Caco-2 (cell line): ENCODE data around the gene ELAVL1. TPM values are rescaled to one million over a fixed set of nuclear protein-coding genes. Genes with fewer than 3 reads are reported as not detected.

ENCODE experiments used
- BruUV-seq: library from RNA; stranded (reverse); fragments of 400-500 nt; replicated peaks from 2 replicates; lab custom pipeline; 2021; lab: Mats Ljungman, UMichigan
- CTCF ChIA-PET: fragments of 300-600 bp; sonication (Branson Sonifier 250); formaldehyde crosslinking; loops from one replicate; lab custom pipeline; 2022; ENCODE audit warnings: antibody characterized with exemption; lab: Charles Lee
- POLR2A ChIA-PET: fragments of 300-600 bp; sonication (Branson Sonifier 250); formaldehyde crosslinking; loops from one replicate; lab custom pipeline; 2022; ENCODE audit warnings: antibody characterized with exemption; lab: Charles Lee
- DNase-seq, 2 experiments: peaks; one replicate each; pipeline versions ENCODE4 v3.0.0 to v3.0.0-alpha.2; 2020 to 2022
- H3K27me3 ChIP-seq: replicated peaks from 2 replicates; pipeline ENCODE4 v1.6.0; 2011; ENCODE audit warnings: low read length; ENCODE audit not compliant: control insufficient read depth, insufficient read depth
- H3K36me3 ChIP-seq: 2 replicates; pipeline ENCODE4 v1.5.1; 2011; ENCODE audit warnings: low read length; ENCODE audit not compliant: control insufficient read depth, insufficient read depth
- H3K4me1 ChIP-seq: fragments of 250-450 bp; sonication (Bioruptor Pico); 2 replicates; pipeline ENCODE4 v1.5.1; 2020; ENCODE audit warnings: mild to moderate bottlenecking
- H3K4me3 ChIP-seq: 2 replicates; pipeline ENCODE4 v1.5.1; 2011; ENCODE audit warnings: low read depth, mild to moderate bottlenecking, control low read depth, low read length
- H3K9me3 ChIP-seq: fragments of 250-450 bp; sonication (Bioruptor Pico); 2 replicates; pipeline ENCODE4 v1.5.1; 2020; ENCODE audit warnings: mild to moderate bottlenecking, moderate library complexity
- H3K27ac Mint-ChIP-seq: one replicate; pipeline ENCODE4 v1.8.0; 2022; ENCODE audit warnings: mixed read lengths; ENCODE audit not compliant: unreplicated experiment
- H3K27me3 Mint-ChIP-seq: one replicate; pipeline ENCODE4 v1.8.0; 2022; ENCODE audit warnings: mixed read lengths; ENCODE audit not compliant: insufficient read depth, unreplicated experiment
- H3K36me3 Mint-ChIP-seq: one replicate; pipeline ENCODE4 v1.8.0; 2022; ENCODE audit warnings: mild to moderate bottlenecking, mixed read lengths; ENCODE audit not compliant: insufficient read depth, unreplicated experiment
- H3K4me1 Mint-ChIP-seq: one replicate; pipeline ENCODE4 v1.8.0; 2022; ENCODE audit warnings: low read depth, mixed read lengths; ENCODE audit not compliant: unreplicated experiment
- H3K4me3 Mint-ChIP-seq: one replicate; pipeline ENCODE4 v1.8.0; 2022; ENCODE audit warnings: mild to moderate bottlenecking, moderate library complexity, mixed read lengths; ENCODE audit not compliant: unreplicated experiment
- H3K9me3 Mint-ChIP-seq: one replicate; pipeline ENCODE4 v1.8.0; 2022; ENCODE audit warnings: mixed read lengths; ENCODE audit not compliant: unreplicated experiment
- CTCF ChIP-seq, 2 experiments: fragments of 200-600 bp in 1 of 2; IDR thresholded peaks; 1 replicate in 1 of 2; 2 replicates in 1 of 2; pipeline versions ENCODE4 v1.5.1 to v1.8.0; 2011 to 2022; ENCODE audit warnings: antibody characterized with exemption in 1 of 2, control low read depth in 1 of 2, inconsistent platforms in 1 of 2, low read depth in 1 of 2, low read length in 1 of 2, mild to moderate bottlenecking in 1 of 2, moderate library complexity in 1 of 2; ENCODE audit not compliant: insufficient read depth in 1 of 2, severe bottlenecking in 1 of 2, unreplicated experiment in 1 of 2
- intact Hi-C: fragments of 100-400 bp; cut with micrococcal nuclease; formaldehyde crosslinking; loops from one replicate; pipeline ENCODE4 v1.10.0; 2022; ENCODE audit not compliant: unreplicated experiment
- total RNA-seq: library from RNA; stranded (reverse); gene quantifications from 2 replicates; pipeline ENCODE4 v1.2.3, GENCODE V29; 2022

The ELAVL1 gene
- total RNA-seq, 1 experiment from 2014 or later: 117 TPM

- H3K36me3 Mint-ChIP-seq: peaks cover 35% of the 10 kb centered on the region
- H3K27ac Mint-ChIP-seq: peak overlapping the region; percentile 29
- H3K9me3 Mint-ChIP-seq: no peaks in the 10 kb centered on the region
- TF ChIP-seq CTCF (IDR thresholded peaks at IDR 0.05; ENCODE audit: insufficient read depth in 1 of 2, low read depth in 1 of 2, low read length in 1 of 2, severe bottlenecking in 1 of 2, unreplicated experiment in 1 of 2): no peak
- no peaks in the 10 kb centered on the region for H3K27me3 Mint-ChIP-seq
- H3K4me3 ChIP-seq: peak overlapping the region; percentile 41
- ChIA-PET POLR2A (interaction anchor here (1.0 to 2.3 kb wide), 4 partner anchors 18 to 52 kb away, joined by 3 to 69 read pairs (median 16); partner anchors contain the start of genes MAP2K7 and TIMM44), CTCF (interaction anchor here (0.7 to 3.6 kb wide), 4 partner anchors 8 to 86 kb away, joined by 4 to 50 read pairs (median 20); no protein-coding TSS in a partner anchor)
- H3K4me1 ChIP-seq: peaks cover 19% of the 10 kb centered on the region
- no peak for DNase-seq
- no peaks in the 10 kb centered on the region for H3K27me3 ChIP-seq
- H3K4me3 Mint-ChIP-seq: peak overlapping the region; percentile 87
- H3K36me3 ChIP-seq: no peaks in the 10 kb centered on the region
- intact Hi-C loops: no loop called here
- no peaks in the 10 kb centered on the region for H3K9me3 ChIP-seq
- BruUV-seq: no TSS peak
- peaks cover 7% of the 10 kb centered on the region for H3K4me1 Mint-ChIP-seq
Measured at GRCh38 chr19:7921302-7921966, 84.0 kb downstream of the ELAVL1 start.

- DNase-seq: peak; percentile 94 to 96
Measured at GRCh38 chr19:7920519-7921301, 84.7 kb downstream of the ELAVL1 start.

More at GRCh38 chr19:7920519-7921301, 84.7 kb downstream of the ELAVL1 start:
- POLR2A ChIA-PET: interaction anchor here (0.6 to 2.3 kb wide), 7 partner anchors 8 to 399 kb away, joined by 3 to 69 read pairs (median 12); partner anchors contain the start of genes MAP2K7, MCOLN1 and TIMM44
- Histone ChIP-seq H3K36me3 (no peaks in the 10 kb centered on the region), H3K9me3 (no peaks in the 10 kb centered on the region), H3K4me3 (peak overlapping the region; percentile 63), H3K4me1 (peaks cover 16% of the 10 kb centered on the region), H3K27me3 (no peaks in the 10 kb centered on the region)
- H3K9me3 Mint-ChIP-seq: no peaks in the 10 kb centered on the region
- intact Hi-C loops: loop anchor here (1.0 kb wide), 1 partner anchor 51 kb away; no protein-coding TSS in a partner anchor
- peaks cover 7% of the 10 kb centered on the region for H3K4me1 Mint-ChIP-seq
- BruUV-seq: no TSS peak
- TF ChIP-seq CTCF (IDR thresholded peaks at IDR 0.05; ENCODE audit: insufficient read depth in 1 of 2, low read depth in 1 of 2, low read length in 1 of 2, severe bottlenecking in 1 of 2, unreplicated experiment in 1 of 2): no peak
- H3K36me3 Mint-ChIP-seq: peaks cover 33% of the 10 kb centered on the region
- H3K27me3 Mint-ChIP-seq: no peaks in the 10 kb centered on the region
- CTCF ChIA-PET: interaction anchor here (0.6 to 3.6 kb wide), 17 partner anchors 9 to 265 kb away, joined by 3 to 50 read pairs (median 5); partner anchors contain the start of genes MAP2K7 and TIMM44
- H3K4me3 Mint-ChIP-seq: peak overlapping the region; percentile 87
- peak overlapping the region; percentile 83 for H3K27ac Mint-ChIP-seq
